KMS-11 (cell line): ENCODE results near the gene TMC7.

Experiments
- H2AFZ ChIP-seq: fragments of 200-600 bp; sonication (generic); 2 replicates; pipeline ENCODE4 v1.6.1; 2016; ENCODE audit warnings: antibody characterized with exemption, mixed run types, low read depth
- H3K27ac ChIP-seq: fragments of 200-600 bp; sonication (generic); 2 replicates; pipeline ENCODE4 v1.6.1; 2016; ENCODE audit warnings: mild to moderate bottlenecking, mixed run types
- H3K27me3 ChIP-seq: fragments of 200-600 bp; sonication (generic); 2 replicates; pipeline ENCODE4 v1.6.1; 2017; ENCODE audit warnings: mild to moderate bottlenecking, low read depth, mixed run types, moderate library complexity; ENCODE audit not compliant: insufficient read depth
- H3K36me3 ChIP-seq: fragments of 200-600 bp; sonication (generic); 2 replicates; pipeline ENCODE4 v1.6.1; 2017; ENCODE audit warnings: mild to moderate bottlenecking, mixed run types; ENCODE audit not compliant: insufficient read depth
- H3K4me1 ChIP-seq: fragments of 200-600 bp; sonication (generic); 2 replicates; pipeline ENCODE4 v1.6.1; 2016; ENCODE audit warnings: mild to moderate bottlenecking, low read depth, mixed run types; ENCODE audit not compliant: poor library complexity, severe bottlenecking
- H3K4me2 ChIP-seq: fragments of 200-600 bp; sonication (generic); 2 replicates; pipeline ENCODE4 v1.7.0; 2016; ENCODE audit warnings: mild to moderate bottlenecking, mixed run types
- H3K4me3 ChIP-seq: fragments of 200-600 bp; sonication (generic); IDR thresholded peaks from 2 replicates; pipeline ENCODE4 v1.6.1; 2017; ENCODE audit warnings: low read depth, low read length, mixed read lengths; ENCODE audit not compliant: insufficient read depth
- H3K79me2 ChIP-seq: fragments of 200-600 bp; sonication (generic); 2 replicates; pipeline ENCODE4 v1.6.1; 2016; ENCODE audit warnings: low read depth, mixed run types; ENCODE audit not compliant: insufficient read depth
- H3K9ac ChIP-seq: fragments of 200-600 bp; sonication (generic); 2 replicates; pipeline ENCODE4 v1.6.1; 2016; ENCODE audit warnings: mild to moderate bottlenecking, mixed run types
- H4K20me1 ChIP-seq: fragments of 200-600 bp; sonication (generic); 2 replicates; pipeline ENCODE4 v1.6.1; 2016; ENCODE audit warnings: mild to moderate bottlenecking, mixed run types; ENCODE audit not compliant: insufficient read depth
- TF ChIP-seq, protein P1 (sequence below): fragments of 200-600 bp; sonication (generic); conservative IDR thresholded peaks from 2 replicates; pipeline ENCODE4 v1.6.1; 2017; ENCODE audit warnings: low read depth, mild to moderate bottlenecking, antibody characterized with exemption, low read length, moderate library complexity, mixed read lengths

TMC7 gene

DNA sequence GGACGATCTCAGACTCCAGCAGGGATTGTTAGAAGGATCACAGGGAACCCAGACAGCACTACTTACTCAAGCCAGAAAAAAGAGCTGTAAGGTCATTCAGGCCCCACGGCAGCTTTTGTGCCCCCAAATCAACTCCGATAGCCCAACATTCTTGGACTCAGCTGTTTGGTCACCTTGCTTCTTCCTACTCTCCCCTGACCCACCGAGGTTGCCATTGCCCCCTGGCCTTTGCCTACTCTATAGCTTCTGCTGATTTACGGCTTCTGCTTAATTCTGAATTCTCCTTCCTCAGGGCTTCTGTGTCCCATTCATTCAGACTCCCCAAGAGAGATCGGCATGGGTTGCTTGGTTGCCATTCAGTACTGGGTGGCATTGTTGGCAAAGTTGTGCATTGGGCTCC is 121.4 kb downstream of the TMC7 start:
- Histone ChIP-seq H3K4me1 (no peaks in the 10 kb centered on the region), H3K79me2 (no peaks in the 10 kb centered on the region), H3K4me3 (no peak overlapping the region), H3K4me2 (no peak overlapping the region), H3K9ac (no peak overlapping the region), H4K20me1 (no peaks in the 10 kb centered on the region), H3K36me3 (no peaks in the 10 kb centered on the region), H3K27ac (no peak overlapping the region), H2AFZ (no peak overlapping the region), H3K27me3 (no peaks in the 10 kb centered on the region)
- TF ChIP-seq, protein P1, sequence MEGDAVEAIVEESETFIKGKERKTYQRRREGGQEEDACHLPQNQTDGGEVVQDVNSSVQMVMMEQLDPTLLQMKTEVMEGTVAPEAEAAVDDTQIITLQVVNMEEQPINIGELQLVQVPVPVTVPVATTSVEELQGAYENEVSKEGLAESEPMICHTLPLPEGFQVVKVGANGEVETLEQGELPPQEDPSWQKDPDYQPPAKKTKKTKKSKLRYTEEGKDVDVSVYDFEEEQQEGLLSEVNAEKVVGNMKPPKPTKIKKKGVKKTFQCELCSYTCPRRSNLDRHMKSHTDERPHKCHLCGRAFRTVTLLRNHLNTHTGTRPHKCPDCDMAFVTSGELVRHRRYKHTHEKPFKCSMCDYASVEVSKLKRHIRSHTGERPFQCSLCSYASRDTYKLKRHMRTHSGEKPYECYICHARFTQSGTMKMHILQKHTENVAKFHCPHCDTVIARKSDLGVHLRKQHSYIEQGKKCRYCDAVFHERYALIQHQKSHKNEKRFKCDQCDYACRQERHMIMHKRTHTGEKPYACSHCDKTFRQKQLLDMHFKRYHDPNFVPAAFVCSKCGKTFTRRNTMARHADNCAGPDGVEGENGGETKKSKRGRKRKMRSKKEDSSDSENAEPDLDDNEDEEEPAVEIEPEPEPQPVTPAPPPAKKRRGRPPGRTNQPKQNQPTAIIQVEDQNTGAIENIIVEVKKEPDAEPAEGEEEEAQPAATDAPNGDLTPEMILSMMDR, result no peak

GRCh38 chr16:19105891-19106624 is 122.3 kb downstream of the TMC7 start:
- TF ChIP-seq, protein P1, result no peak
- no peaks in the 10 kb centered on the region for H3K79me2 ChIP-seq
- no peak overlapping the region for H3K4me2 ChIP-seq
- no peak overlapping the region for H3K4me3 ChIP-seq
- no peak overlapping the region for H3K9ac ChIP-seq
- H3K4me1 ChIP-seq, result no peaks in the 10 kb centered on the region
- H4K20me1 ChIP-seq, result no peaks in the 10 kb centered on the region
- H3K27me3 ChIP-seq, result no peaks in the 10 kb centered on the region
- no peak overlapping the region for H2AFZ ChIP-seq
- no peak overlapping the region for H3K27ac ChIP-seq
- H3K36me3 ChIP-seq, result no peaks in the 10 kb centered on the region

DNA sequence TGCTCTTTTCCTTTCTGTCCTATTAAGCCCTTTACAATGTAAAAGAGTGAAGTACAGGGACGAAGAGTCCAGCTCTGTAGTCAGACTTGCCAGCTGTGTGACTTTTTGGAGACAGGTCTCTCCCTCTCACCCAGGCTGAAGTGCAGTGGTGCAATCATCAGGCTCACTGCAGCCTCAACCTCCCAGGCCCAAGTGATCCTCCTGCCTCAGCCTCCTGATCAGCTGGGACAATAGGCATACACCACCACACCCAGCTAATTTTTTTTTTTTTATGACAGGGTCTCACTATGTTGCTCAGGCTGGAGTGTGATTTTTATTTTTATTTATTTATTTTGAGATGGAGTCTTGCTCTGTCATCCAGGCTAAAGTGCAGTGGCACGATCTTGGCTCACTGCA is 122.9 kb downstream of the TMC7 start:
- no peaks in the 10 kb centered on the region for H3K27me3 ChIP-seq
- no peak overlapping the region for H3K4me2 ChIP-seq
- H3K36me3 ChIP-seq, result no peaks in the 10 kb centered on the region
- H3K79me2 ChIP-seq, result no peaks in the 10 kb centered on the region
- no peaks in the 10 kb centered on the region for H4K20me1 ChIP-seq
- no peaks in the 10 kb centered on the region for H3K4me1 ChIP-seq
- no peak overlapping the region for H3K4me3 ChIP-seq
- TF ChIP-seq, protein P1, result no peak
- no peak overlapping the region for H2AFZ ChIP-seq
- no peak overlapping the region for H3K27ac ChIP-seq
- H3K9ac ChIP-seq, result no peak overlapping the region

GRCh38 chr16:19108409-19109287 is 124.9 kb downstream of the TMC7 start:
- H3K79me2 ChIP-seq, result no peaks in the 10 kb centered on the region
- H3K4me2 ChIP-seq, result no peak overlapping the region
- no peaks in the 10 kb centered on the region for H3K36me3 ChIP-seq
- no peak overlapping the region for H3K27ac ChIP-seq
- TF ChIP-seq, protein P1, result no peak
- H3K4me1 ChIP-seq, result no peaks in the 10 kb centered on the region
- no peaks in the 10 kb centered on the region for H3K27me3 ChIP-seq
- H3K4me3 ChIP-seq, result no peak overlapping the region
- H4K20me1 ChIP-seq, result no peaks in the 10 kb centered on the region
- H2AFZ ChIP-seq, result no peak overlapping the region
- no peak overlapping the region for H3K9ac ChIP-seq
